ENCODE measurements around the gene INPP4B.
"Not testable (repeated sequence)": the region's sequence is repeated elsewhere in the genome, so short reads cannot be mapped to it uniquely, and the experiment has no call there.

Gene INPP4B

GRCh38 chr4:142535009-142535408, 311.1 kb downstream of the INPP4B start:
- no peak for DNase-seq

- DNase-seq: no peak
Observed at GRCh38 chr4:142532054-142532453, 314.0 kb downstream of the INPP4B start.

GRCh38 chr4:142530728-142531127, 315.4 kb downstream of the INPP4B start:
- DNase-seq: no peak

- DNase-seq: no peak
Observed at GRCh38 chr4:142528433-142528832, 317.7 kb downstream of the INPP4B start.

- no peak for DNase-seq
Observed at GRCh38 chr4:142523111-142523510, 323.0 kb downstream of the INPP4B start.

GRCh38 chr4:142519342-142519741, 326.8 kb downstream of the INPP4B start:
- DNase-seq: no peak

GRCh38 chr4:142516686-142517526, 329.2 kb downstream of the INPP4B start:
- no peak for DNase-seq

GRCh38 chr4:142512161-142512560, 333.9 kb downstream of the INPP4B start:
- no peak for DNase-seq

- DNase-seq: no peak
Observed at GRCh38 chr4:142509881-142510280, 336.2 kb downstream of the INPP4B start.

GRCh38 chr4:142509381-142509780, 336.7 kb downstream of the INPP4B start:
- not testable (repeated sequence) for DNase-seq

GRCh38 chr4:142500966-142501365, 345.1 kb downstream of the INPP4B start:
- DNase-seq: no peak

- no peak for DNase-seq
Observed at GRCh38 chr4:142497606-142498005, 348.5 kb downstream of the INPP4B start.

GRCh38 chr4:142493255-142494110, 352.6 kb downstream of the INPP4B start:
- no peak for DNase-seq

GRCh38 chr4:142485452-142485851, 360.6 kb downstream of the INPP4B start:
- no peak for DNase-seq

- DNase-seq: no peak
Observed at GRCh38 chr4:142480244-142480643, 365.9 kb downstream of the INPP4B start.

GRCh38 chr4:142475663-142476062, 370.4 kb downstream of the INPP4B start:
- no peak for DNase-seq

GRCh38 chr4:142474398-142475087, 371.6 kb downstream of the INPP4B start:
- DNase-seq: no peak

GRCh38 chr4:142473960-142474338, 372.2 kb downstream of the INPP4B start:
- no peak for DNase-seq

- no peak for DNase-seq
Observed at GRCh38 chr4:142473218-142473959, 372.7 kb downstream of the INPP4B start.

- no peak for DNase-seq
Observed at GRCh38 chr4:142467088-142467487, 379.0 kb downstream of the INPP4B start.

- no peak for DNase-seq
Observed at GRCh38 chr4:142465526-142465925, 380.6 kb downstream of the INPP4B start.

- no peak for DNase-seq
Observed at GRCh38 chr4:142463206-142463605, 382.9 kb downstream of the INPP4B start.

All from NCI-H526 treated with DMSO at 0.1 percent for 48 hours (cell line).